Measurements from ENCODE around the gene C1GALT1C1.

Gene C1GALT1C1

DNA sequence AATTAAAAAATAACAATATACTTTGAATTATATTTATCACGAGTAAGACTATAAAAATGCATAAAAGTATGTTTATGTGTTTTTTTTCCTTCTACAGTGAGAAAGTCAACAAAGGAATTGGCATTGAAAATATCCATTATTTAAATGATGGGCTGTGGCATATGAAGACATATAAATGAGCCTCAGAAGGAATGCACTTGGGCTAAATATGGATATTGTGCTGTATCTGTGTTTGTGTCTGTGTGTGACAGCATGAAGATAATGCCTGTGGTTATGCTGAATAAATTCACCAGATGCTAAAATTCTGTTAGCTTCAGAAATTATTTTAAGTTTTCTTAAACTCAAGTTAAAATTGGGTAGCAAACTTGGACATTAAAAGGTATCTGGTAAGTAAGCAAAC, 17.8 kb downstream of the C1GALT1C1 start:
- Histone ChIP-seq H3K36me3 (replicated peaks; ENCODE audit: low read depth, low read length) (peaks cover 20% of the 10 kb centered on the region), H3K4me3 (ENCODE audit: low read length) (no peak overlapping the region), H2AFZ (ENCODE audit: low read depth, low read length) (no peak overlapping the region), H3K27ac (ENCODE audit: low read length) (no peak overlapping the region), H3K9me3 (ENCODE audit: insufficient read depth, low read length) (no peaks in the 10 kb centered on the region), H3K27me3 (ENCODE audit: low read depth, low read length) (no peaks in the 10 kb centered on the region), H3K4me2 (ENCODE audit: low read length) (no peak overlapping the region), H4K20me1 (ENCODE audit: insufficient read depth, low read length) (no peaks in the 10 kb centered on the region), H3K79me2 (ENCODE audit: low read length) (0 out of 2 replicates have a peak, but pooled peaks cover under 1% of the 10 kb centered on the region), H3K9ac (ENCODE audit: low read length) (no peak overlapping the region), H3K4me1 (ENCODE audit: low read length) (no peaks in the 10 kb centered on the region)
- no peak for TF ChIP-seq CTCF (IDR thresholded peaks at IDR 0.05; ENCODE audit: low read depth, low read length)
- TF ChIP-seq EZH2phosphoT487 (IDR thresholded peaks at IDR 0.05; ENCODE audit: low read depth), result no peak

- H3K4me1 ChIP-seq (ENCODE audit: low read length), result peaks cover 6% of the 10 kb centered on the region
- no peaks in the 10 kb centered on the region for H3K36me3 ChIP-seq (replicated peaks; ENCODE audit: low read depth, low read length)
- H3K4me2 ChIP-seq (ENCODE audit: low read length), result peak overlapping the region; percentile 80
- peaks cover 29% of the 10 kb centered on the region for H3K79me2 ChIP-seq (ENCODE audit: low read length)
- TF ChIP-seq EZH2phosphoT487 (IDR thresholded peaks at IDR 0.05; ENCODE audit: low read depth) (no peak), CTCF (IDR thresholded peaks at IDR 0.05; ENCODE audit: low read depth, low read length) (no peak)
- H4K20me1 ChIP-seq (ENCODE audit: insufficient read depth, low read length), result no peaks in the 10 kb centered on the region
- H3K27ac ChIP-seq (ENCODE audit: low read length), result peak overlapping the region; percentile 91
- no peak overlapping the region for H2AFZ ChIP-seq (ENCODE audit: low read depth, low read length)
- peak overlapping the region; percentile 99 for H3K4me3 ChIP-seq (ENCODE audit: low read length)
- H3K9ac ChIP-seq (ENCODE audit: low read length), result peak overlapping the region; percentile 99
- no peaks in the 10 kb centered on the region for H3K9me3 ChIP-seq (ENCODE audit: insufficient read depth, low read length)
- no peaks in the 10 kb centered on the region for H3K27me3 ChIP-seq (ENCODE audit: low read depth, low read length)
Observed at GRCh38 chrX:120604361-120604782, 25.5 kb downstream of the C1GALT1C1 start.

DNA sequence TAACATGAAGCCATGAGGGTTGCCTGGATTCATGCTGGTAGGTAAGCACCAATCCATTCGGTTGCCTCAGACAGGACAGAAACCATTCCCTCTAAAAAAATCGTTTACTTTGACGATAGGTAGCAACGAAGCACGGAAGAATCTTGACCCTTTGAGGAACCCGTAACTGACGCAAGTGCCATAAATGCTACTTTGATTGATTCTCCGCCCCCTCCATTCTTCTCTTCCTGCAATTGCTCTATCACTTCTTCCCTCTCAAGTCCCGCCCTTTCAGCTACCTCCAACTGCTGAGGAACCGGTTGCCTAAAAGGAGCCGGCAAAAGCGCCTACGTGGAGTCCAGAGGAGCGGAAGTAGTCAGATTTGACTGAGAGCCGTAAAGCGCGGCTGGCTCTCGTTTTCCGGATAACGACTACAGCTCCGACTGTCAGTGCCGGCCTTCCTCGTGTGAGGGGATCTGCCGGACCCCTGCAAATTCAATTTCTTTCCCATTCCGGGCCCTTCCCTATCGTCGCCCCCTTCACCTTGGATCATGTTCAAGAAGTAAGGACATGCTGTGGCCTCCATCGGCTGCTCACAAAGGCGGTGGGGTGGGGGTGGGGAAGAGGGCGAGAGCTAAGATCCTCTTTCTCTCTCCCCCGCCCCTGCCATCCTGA, 26.0 kb downstream of the C1GALT1C1 start, which contains the start of gene MCTS1:
Gene MCTS1, plus strand, starts transcription at position 395 of the 654 bp plus-strand sequence. Its CDS starts 136 bp downstream, at position 531.
- Histone ChIP-seq H3K36me3 (replicated peaks; ENCODE audit: low read depth, low read length) (no peaks in the 10 kb centered on the region), H3K27ac (ENCODE audit: low read length) (peak within 1 kb of the TSS; percentile 91), H3K79me2 (ENCODE audit: low read length) (peaks cover 29% of the 10 kb centered on the region), H3K4me2 (ENCODE audit: low read length) (peak within 1 kb of the TSS; percentile 80), H3K9me3 (ENCODE audit: insufficient read depth, low read length) (no peaks in the 10 kb centered on the region), H3K4me1 (ENCODE audit: low read length) (peaks cover 6% of the 10 kb centered on the region), H3K27me3 (ENCODE audit: low read depth, low read length) (no peaks in the 10 kb centered on the region), H3K4me3 (ENCODE audit: low read length) (peak within 1 kb of the TSS; percentile 99), H4K20me1 (ENCODE audit: insufficient read depth, low read length) (no peaks in the 10 kb centered on the region), H3K9ac (ENCODE audit: low read length) (peak within 1 kb of the TSS; percentile 99), H2AFZ (ENCODE audit: low read depth, low read length) (peak within 1 kb of the TSS; percentile 89)
- TF ChIP-seq EZH2phosphoT487 (IDR thresholded peaks at IDR 0.05; ENCODE audit: low read depth), result no peak
- no peak for TF ChIP-seq CTCF (IDR thresholded peaks at IDR 0.05; ENCODE audit: low read depth, low read length)

DNA sequence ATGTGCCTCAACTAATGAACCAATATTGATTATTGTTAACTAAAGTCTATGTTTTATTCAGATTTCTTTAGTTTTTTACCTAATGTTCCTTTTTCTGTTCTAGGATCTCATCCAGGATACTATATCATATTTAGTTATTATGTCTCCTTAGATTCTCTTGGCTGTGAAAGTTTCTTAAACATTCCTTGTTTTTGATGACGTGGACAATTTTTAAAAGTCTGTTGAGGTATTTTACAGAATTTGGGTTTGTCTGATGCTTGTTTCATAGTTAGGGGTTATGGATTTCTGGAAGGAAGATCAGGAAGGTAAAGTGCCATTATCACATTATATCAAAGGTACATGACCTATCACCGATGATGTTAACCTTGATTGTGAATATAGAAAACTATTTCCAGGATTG, 44.2 kb downstream of the C1GALT1C1 start:
- TF ChIP-seq EZH2phosphoT487 (IDR thresholded peaks at IDR 0.05; ENCODE audit: low read depth) (no peak), CTCF (IDR thresholded peaks at IDR 0.05; ENCODE audit: low read depth, low read length) (no peak)
- no peak overlapping the region for H3K27ac ChIP-seq (ENCODE audit: low read length)
- no peaks in the 10 kb centered on the region for H3K4me1 ChIP-seq (ENCODE audit: low read length)
- H3K36me3 ChIP-seq (replicated peaks; ENCODE audit: low read depth, low read length), result no peaks in the 10 kb centered on the region
- H3K79me2 ChIP-seq (ENCODE audit: low read length), result no peaks in the 10 kb centered on the region
- no peak overlapping the region for H3K9ac ChIP-seq (ENCODE audit: low read length)
- H3K9me3 ChIP-seq (ENCODE audit: insufficient read depth, low read length), result no peaks in the 10 kb centered on the region
- H3K4me2 ChIP-seq (ENCODE audit: low read length), result no peak overlapping the region
- no peak overlapping the region for H2AFZ ChIP-seq (ENCODE audit: low read depth, low read length)
- H3K4me3 ChIP-seq (ENCODE audit: low read length), result no peak overlapping the region
- peaks cover 9% of the 10 kb centered on the region; the same call in 1 of the 2 replicates for H3K27me3 ChIP-seq (ENCODE audit: low read depth, low read length)
- H4K20me1 ChIP-seq (ENCODE audit: insufficient read depth, low read length), result no peaks in the 10 kb centered on the region
